Testis (tissue), 2 donors: ENCODE measurements around the gene COL4A1.

Experiments used
- POLR2A ChIP-seq: fragments of 450-650 bp; IDR thresholded peaks from one replicate; pipeline ENCODE4 v1.6.1; 2017; ENCODE audit warnings: antibody characterized with exemption, mild to moderate bottlenecking, moderate library complexity
- TF ChIP-seq, protein P1 (sequence below), 3 experiments: fragments of 450-650 bp in 2 of 3; fragments of 200-600 bp in 1 of 3; sonication (generic) in 1 of 3; IDR thresholded peaks; one replicate each; pipeline ENCODE4 v1.5.1; 2016 to 2019; ENCODE audit warnings: antibody characterized with exemption in 3 of 3, mild to moderate bottlenecking in 2 of 3, moderate library complexity in 1 of 3

DNA sequence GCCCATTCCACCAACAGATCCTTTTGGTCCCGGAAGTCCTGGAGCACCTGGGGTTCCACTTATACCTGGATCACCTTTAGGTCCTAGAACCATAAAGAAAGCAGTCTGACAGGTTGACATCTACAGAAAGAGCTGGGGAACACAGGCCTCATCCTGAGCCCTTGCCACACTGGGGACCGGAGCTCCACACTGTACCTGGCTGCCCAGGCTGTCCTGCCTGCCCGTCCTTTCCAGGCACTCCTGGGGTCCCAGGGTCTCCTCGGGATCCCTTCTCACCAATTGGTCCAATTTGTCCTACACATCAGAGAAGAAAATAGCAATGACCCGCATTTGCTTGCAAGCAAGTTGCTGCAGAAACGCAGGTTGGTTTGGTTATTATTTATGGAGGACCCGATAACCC, 130.5 kb downstream of the COL4A1 start:
- TF ChIP-seq, protein P1, sequence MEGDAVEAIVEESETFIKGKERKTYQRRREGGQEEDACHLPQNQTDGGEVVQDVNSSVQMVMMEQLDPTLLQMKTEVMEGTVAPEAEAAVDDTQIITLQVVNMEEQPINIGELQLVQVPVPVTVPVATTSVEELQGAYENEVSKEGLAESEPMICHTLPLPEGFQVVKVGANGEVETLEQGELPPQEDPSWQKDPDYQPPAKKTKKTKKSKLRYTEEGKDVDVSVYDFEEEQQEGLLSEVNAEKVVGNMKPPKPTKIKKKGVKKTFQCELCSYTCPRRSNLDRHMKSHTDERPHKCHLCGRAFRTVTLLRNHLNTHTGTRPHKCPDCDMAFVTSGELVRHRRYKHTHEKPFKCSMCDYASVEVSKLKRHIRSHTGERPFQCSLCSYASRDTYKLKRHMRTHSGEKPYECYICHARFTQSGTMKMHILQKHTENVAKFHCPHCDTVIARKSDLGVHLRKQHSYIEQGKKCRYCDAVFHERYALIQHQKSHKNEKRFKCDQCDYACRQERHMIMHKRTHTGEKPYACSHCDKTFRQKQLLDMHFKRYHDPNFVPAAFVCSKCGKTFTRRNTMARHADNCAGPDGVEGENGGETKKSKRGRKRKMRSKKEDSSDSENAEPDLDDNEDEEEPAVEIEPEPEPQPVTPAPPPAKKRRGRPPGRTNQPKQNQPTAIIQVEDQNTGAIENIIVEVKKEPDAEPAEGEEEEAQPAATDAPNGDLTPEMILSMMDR (IDR thresholded peaks at IDR 0.05): no peak
- TF ChIP-seq POLR2A: no peak
